NT2/D1 (cell line): ENCODE results near the gene POLN.

Experiments used
- SUZ12 ChIP-seq: IDR thresholded peaks from 2 replicates; pipeline ENCODE4 v1.6.1; 2011; ENCODE audit not compliant: insufficient read length, insufficient read depth; ENCODE audit errors: extremely low read depth
- ZNF274 ChIP-seq: IDR thresholded peaks from 2 replicates; pipeline ENCODE4 v1.6.1; 2011; ENCODE audit warnings: mild to moderate bottlenecking, low read depth, low read length

- TF ChIP-seq ZNF274 (no peak), SUZ12 (no peak)
Measured at GRCh38 chr4:2071912-2072867, 169.7 kb downstream of the POLN start.
